ENCODE measurements around the gene CATSPERZ.

GRCh38 chr11:64321533-64321932 is 21.4 kb downstream of the CATSPERZ start:
- TF ChIP-seq, protein P1, sequence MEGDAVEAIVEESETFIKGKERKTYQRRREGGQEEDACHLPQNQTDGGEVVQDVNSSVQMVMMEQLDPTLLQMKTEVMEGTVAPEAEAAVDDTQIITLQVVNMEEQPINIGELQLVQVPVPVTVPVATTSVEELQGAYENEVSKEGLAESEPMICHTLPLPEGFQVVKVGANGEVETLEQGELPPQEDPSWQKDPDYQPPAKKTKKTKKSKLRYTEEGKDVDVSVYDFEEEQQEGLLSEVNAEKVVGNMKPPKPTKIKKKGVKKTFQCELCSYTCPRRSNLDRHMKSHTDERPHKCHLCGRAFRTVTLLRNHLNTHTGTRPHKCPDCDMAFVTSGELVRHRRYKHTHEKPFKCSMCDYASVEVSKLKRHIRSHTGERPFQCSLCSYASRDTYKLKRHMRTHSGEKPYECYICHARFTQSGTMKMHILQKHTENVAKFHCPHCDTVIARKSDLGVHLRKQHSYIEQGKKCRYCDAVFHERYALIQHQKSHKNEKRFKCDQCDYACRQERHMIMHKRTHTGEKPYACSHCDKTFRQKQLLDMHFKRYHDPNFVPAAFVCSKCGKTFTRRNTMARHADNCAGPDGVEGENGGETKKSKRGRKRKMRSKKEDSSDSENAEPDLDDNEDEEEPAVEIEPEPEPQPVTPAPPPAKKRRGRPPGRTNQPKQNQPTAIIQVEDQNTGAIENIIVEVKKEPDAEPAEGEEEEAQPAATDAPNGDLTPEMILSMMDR (IDR thresholded peaks at IDR 0.05): no peak
- TF ChIP-seq POLR2A (IDR thresholded peaks at IDR 0.05): no peak

Measured in testis (tissue), 2 donors.